Keratinocyte (primary cell): ENCODE measurements around the gene WDR91. TPM values are rescaled to one million over a fixed set of nuclear protein-coding genes. Genes with fewer than 3 reads are reported as not detected.
"Not testable (repeated sequence)": the region's sequence is repeated elsewhere in the genome, so short reads cannot be mapped to it uniquely, and the experiment has no call there.

Source experiments
- DNase-seq: peaks from one replicate; pipeline ENCODE4 v3.0.0-alpha.2; 2011; ENCODE audit warnings: low read depth, missing footprints, low spot score
- FAIRE-seq: peaks from 2 replicates; lab custom pipeline; 2011; peaks lifted over from hg19 to GRCh38; lab: Jason Lieb, UNC
- H2AFZ ChIP-seq: 2 replicates; pipeline ENCODE4 v1.6.0; 2012; ENCODE audit warnings: low read length, control low read depth, inconsistent platforms; ENCODE audit not compliant: control insufficient read depth
- H3K27ac ChIP-seq: 2 replicates; pipeline ENCODE4 v1.5.1; 2011; ENCODE audit warnings: low read length; ENCODE audit not compliant: control insufficient read depth, insufficient read depth
- H3K27me3 ChIP-seq: 3 replicates; pipeline ENCODE4 v1.6.0; 2011; ENCODE audit warnings: low read length; ENCODE audit not compliant: control insufficient read depth, insufficient read depth; ENCODE audit errors: extremely low read depth
- H3K36me3 ChIP-seq, 2 experiments: 2 replicates in 1 of 2; 3 replicates in 1 of 2; pipeline ENCODE4 v1.5.1; 2011; ENCODE audit warnings: low read length in 2 of 2, mild to moderate bottlenecking in 1 of 2; ENCODE audit not compliant: control insufficient read depth in 2 of 2, insufficient read depth in 2 of 2; ENCODE audit errors: extremely low read depth in 1 of 2
- H3K4me1 ChIP-seq: 3 replicates; pipeline ENCODE4 v1.5.1; 2011; ENCODE audit warnings: low read length; ENCODE audit not compliant: control insufficient read depth, insufficient read depth; ENCODE audit errors: extremely low read depth
- H3K4me2 ChIP-seq: 3 replicates; pipeline ENCODE4 v1.6.0; 2011; ENCODE audit warnings: low read depth, low read length; ENCODE audit not compliant: control insufficient read depth, insufficient read depth; ENCODE audit errors: extremely low read depth
- H3K4me3 ChIP-seq, 3 experiments: fragments of 200-600 bp in 1 of 3; sonication (generic) in 1 of 3; 2 replicates in 2 of 3; 3 replicates in 1 of 3; pipeline ENCODE4 v1.5.1; 2011 to 2016; ENCODE audit warnings: low read length in 3 of 3, mild to moderate bottlenecking in 3 of 3, control low read depth in 2 of 3, inconsistent platforms in 1 of 3, low read depth in 1 of 3, mixed read lengths in 1 of 3, mixed run types in 1 of 3, moderate library complexity in 1 of 3; ENCODE audit not compliant: control insufficient read depth in 2 of 3, insufficient read depth in 2 of 3; ENCODE audit errors: extremely low read depth in 1 of 3
- H3K79me2 ChIP-seq: 2 replicates; pipeline ENCODE4 v1.6.0; 2012; ENCODE audit warnings: low read length; ENCODE audit not compliant: control insufficient read depth, insufficient read depth
- H3K9ac ChIP-seq: 3 replicates; pipeline ENCODE4 v1.6.0; 2011; ENCODE audit warnings: low read length; ENCODE audit not compliant: control insufficient read depth, insufficient read depth; ENCODE audit errors: extremely low read depth
- H3K9me1 ChIP-seq: 3 replicates; pipeline ENCODE4 v1.6.0; 2011; ENCODE audit warnings: low read length; ENCODE audit not compliant: control insufficient read depth, insufficient read depth; ENCODE audit errors: extremely low read depth
- H3K9me3 ChIP-seq: 2 replicates; pipeline ENCODE4 v1.5.1; 2012; ENCODE audit warnings: low read depth, low read length; ENCODE audit not compliant: control insufficient read depth
- H4K20me1 ChIP-seq: 3 replicates; pipeline ENCODE4 v1.6.0; 2011; ENCODE audit warnings: low read length; ENCODE audit not compliant: control insufficient read depth, insufficient read depth; ENCODE audit errors: extremely low read depth
- CTCF ChIP-seq, 3 experiments: IDR thresholded peaks in 1 of 3; conservative IDR thresholded peaks in 1 of 3; optimal IDR thresholded peaks in 1 of 3; 2 replicates in 2 of 3; 3 replicates in 1 of 3; pipeline versions ENCODE3 to v1.5.1; 2011; ENCODE audit warnings: low read length in 3 of 3, mild to moderate bottlenecking in 3 of 3, moderate library complexity in 2 of 3, control low read depth in 1 of 3, inconsistent platforms in 1 of 3; ENCODE audit not compliant: insufficient read depth in 2 of 3; ENCODE audit errors: extremely low read depth in 1 of 3
- EZH2 ChIP-seq: IDR thresholded peaks from one replicate; pipeline ENCODE4 v1.6.1; 2012; ENCODE audit warnings: inconsistent platforms, mild to moderate bottlenecking, low read length, moderate library complexity
- dilution Hi-C: fragments of 300-500 bp; cut with MboI; formaldehyde crosslinking; loops from one replicate; pipeline ENCODE4 v1.7.0; 2020; ENCODE audit warnings: low sequenced_read_pairs; ENCODE audit not compliant: extremely low pct_ligation_motif_present
- polyA plus RNA-seq, 5 experiments: library from polyadenylated mRNA; depleted of rRNA in 3 of 5; stranded (reverse) in 3 of 5; stranded (forward) in 1 of 5; unstranded in 1 of 5; fragments of >200 nt; gene quantifications; 1 replicate in 1 of 5; 2 replicates in 3 of 5; 3 replicates in 1 of 5; pipeline versions ENCODE4 v1.2.1 to v1.2.3, GENCODE V29; 2011 to 2012; ENCODE audit warnings: missing spikeins in 2 of 5, low read depth in 1 of 5, low replicate concordance in 1 of 5

Gene WDR91
- polyA plus RNA-seq, 1 donor (not counting 4 experiments of a cell fraction or from before 2014, with no cell fraction given) = 22.5 TPM

- Histone ChIP-seq H2AFZ (no peak overlapping the region), H3K9ac (no peak overlapping the region), H3K4me2 (no peak overlapping the region), H3K27me3 (no peaks in the 10 kb centered on the region), H3K36me3 (no peaks in the 10 kb centered on the region), H3K9me3 (peaks cover 2% of the 10 kb centered on the region), H4K20me1 (no peaks in the 10 kb centered on the region), H3K79me2 (no peaks in the 10 kb centered on the region), H3K4me1 (peaks cover 45% of the 10 kb centered on the region), H3K4me3 (no peak overlapping the region), H3K27ac (no peak overlapping the region), H3K9me1 (no peaks in the 10 kb centered on the region)
- DNase-seq (no peak), FAIRE-seq (no peak)
- TF ChIP-seq CTCF (optimal IDR thresholded peaks at IDR 0.05 in 1 of 3, IDR thresholded peaks at IDR 0.05 in 1 of 3, conservative IDR thresholded peaks at IDR 0.05 in 1 of 3; ENCODE audit: extremely low read depth in 1 of 3, insufficient read depth in 2 of 3, low read length in 3 of 3) (no peak), EZH2 (no peak)
- dilution Hi-C loops = loop anchor here (25.0 kb wide), 1 partner anchor 188 kb away; the partner anchor contains the start of gene AGBL3
Observed at GRCh38 chr7:135174941-135175340, 36.4 kb downstream of the WDR91 start.

GRCh38 chr7:135173916-135174315 lies 37.4 kb downstream of the WDR91 start:
- H3K4me2 ChIP-seq, H3K27ac ChIP-seq, H3K79me2 ChIP-seq, H2AFZ ChIP-seq, H3K27me3 ChIP-seq, H3K9me1 ChIP-seq, FAIRE-seq, DNase-seq, H3K9me3 ChIP-seq, H3K9ac ChIP-seq, H3K36me3 ChIP-seq, H3K4me3 ChIP-seq, H4K20me1 ChIP-seq: not testable (repeated sequence)
- dilution Hi-C loops = loop anchor here (25.0 kb wide), 1 partner anchor 187 kb away; the partner anchor contains the start of gene AGBL3
- H3K4me1 ChIP-seq = peaks cover 52% of the 10 kb centered on the region

GRCh38 chr7:135171581-135172291 lies 39.6 kb downstream of the WDR91 start:
- H3K79me2 ChIP-seq = peaks cover 19% of the 10 kb centered on the region
- peak overlapping the region; percentile 86 for H3K4me2 ChIP-seq
- DNase-seq, H3K9me1 ChIP-seq, H4K20me1 ChIP-seq, FAIRE-seq, H3K9me3 ChIP-seq, H3K27me3 ChIP-seq: not testable (repeated sequence)
- H3K4me3 ChIP-seq = peak overlapping the region in 1 of 3 experiments; percentile 28
- H3K27ac ChIP-seq = peak overlapping the region; percentile 95
- H3K4me1 ChIP-seq = peaks cover 41% of the 10 kb centered on the region
- dilution Hi-C loops = loop anchor here (25.0 kb wide), 1 partner anchor 184 kb away; the partner anchor contains the start of gene AGBL3
- peaks cover 15 to 17% of the 10 kb centered on the region in 2 experiments for H3K36me3 ChIP-seq
- H2AFZ ChIP-seq = peak overlapping the region; percentile 95
- peak overlapping the region; percentile 53 for H3K9ac ChIP-seq

- H3K27ac ChIP-seq = peak overlapping the region; percentile 95
- not testable (repeated sequence) for H3K27me3 ChIP-seq, H3K9me3 ChIP-seq, FAIRE-seq, H4K20me1 ChIP-seq, H3K9me1 ChIP-seq, DNase-seq
- peak overlapping the region; percentile 93 for H3K9ac ChIP-seq
- peaks cover 21 to 22% of the 10 kb centered on the region in 2 experiments for H3K36me3 ChIP-seq
- peak overlapping the region; percentile 89 to 91 (median 91) for H3K4me3 ChIP-seq
- peak overlapping the region; percentile 29 for H2AFZ ChIP-seq
- peaks cover 34% of the 10 kb centered on the region for H3K4me1 ChIP-seq
- H3K79me2 ChIP-seq = peaks cover 19% of the 10 kb centered on the region
- peak overlapping the region; percentile 86 for H3K4me2 ChIP-seq
- dilution Hi-C loops = loop anchor here (25.0 kb wide), 1 partner anchor 184 kb away; the partner anchor contains the start of gene AGBL3
Observed at GRCh38 chr7:135170998-135171481, 40.3 kb downstream of the WDR91 start.
